Endothelial cell of umbilical vein (primary cell): ENCODE measurements around the gene PIBF1. TPM values are rescaled to one million over a fixed set of nuclear protein-coding genes. Genes with fewer than 3 reads are reported as not detected.

ENCODE experiments used
- BruUV-seq: library from RNA; stranded (reverse); fragments of 400-500 nt; replicated peaks from 2 replicates; lab custom pipeline; 2021; lab: Mats Ljungman, UMichigan
- CTCF ChIA-PET: fragments of 300-600, 350-600 bp; sonication (Branson Sonifier 250); formaldehyde crosslinking; loops from one replicate; lab custom pipeline; 2021; ENCODE audit warnings: antibody characterized with exemption, inconsistent platforms; lab: Charles Lee
- POLR2A ChIA-PET: fragments of 300-600, 350-600 bp; sonication (Branson Sonifier 250); formaldehyde crosslinking; loops from one replicate; lab custom pipeline; 2021; ENCODE audit warnings: antibody characterized with exemption, inconsistent platforms; lab: Charles Lee
- DNase-seq: peaks from one replicate; pipeline ENCODE4 v3.0.0-alpha.2; 2011; ENCODE audit warnings: low read depth, low spot score
- FAIRE-seq: peaks from 2 replicates; lab custom pipeline; 2011; peaks lifted over from hg19 to GRCh38; lab: Jason Lieb, UNC
- H2AFZ ChIP-seq: 2 replicates; pipeline ENCODE4 v1.6.0; 2012; ENCODE audit warnings: low read depth, low read length, control low read depth, inconsistent platforms
- H3K27ac ChIP-seq: 2 replicates; pipeline ENCODE4 v1.5.1; 2011; ENCODE audit warnings: low read depth, mild to moderate bottlenecking, control low read depth, low read length, moderate library complexity; ENCODE audit not compliant: insufficient read depth
- H3K27me3 ChIP-seq, 2 experiments: 2 replicates each; pipeline versions ENCODE4 v1.6.0 to v1.6.1; 2011; ENCODE audit warnings: low read length in 2 of 2, mixed read lengths in 1 of 2; ENCODE audit not compliant: control insufficient read depth in 2 of 2, insufficient read depth in 2 of 2
- H3K36me3 ChIP-seq, 2 experiments: 2 replicates in 1 of 2; 3 replicates in 1 of 2; pipeline ENCODE4 v1.5.1; 2011; ENCODE audit warnings: low read length in 2 of 2, mild to moderate bottlenecking in 1 of 2, moderate library complexity in 1 of 2; ENCODE audit not compliant: control insufficient read depth in 2 of 2, insufficient read depth in 2 of 2; ENCODE audit errors: extremely low read depth in 1 of 2
- H3K4me1 ChIP-seq: 3 replicates; pipeline ENCODE4 v1.5.1; 2011; ENCODE audit warnings: mild to moderate bottlenecking, low read length; ENCODE audit not compliant: control insufficient read depth, insufficient read depth; ENCODE audit errors: extremely low read depth
- H3K4me2 ChIP-seq: 2 replicates; pipeline ENCODE4 v1.6.1; 2011; ENCODE audit warnings: low read length, control low read depth, mixed read lengths; ENCODE audit not compliant: insufficient read depth
- H3K4me3 ChIP-seq, 3 experiments: fragments of 200-600 bp in 1 of 3; sonication (generic), shearing (Covaris generic) in 1 of 3; replicated peaks in 1 of 3; 2 replicates each; pipeline ENCODE4 v1.5.1; 2011 to 2016; ENCODE audit warnings: control low read depth in 3 of 3, low read length in 3 of 3, mild to moderate bottlenecking in 2 of 3, inconsistent platforms in 1 of 3, low read depth in 1 of 3, moderate library complexity in 1 of 3; ENCODE audit not compliant: insufficient read depth in 1 of 3
- H3K79me2 ChIP-seq: 2 replicates; pipeline ENCODE4 v1.6.0; 2012; ENCODE audit warnings: low read length, inconsistent platforms; ENCODE audit not compliant: control insufficient read depth, insufficient read depth
- H3K9ac ChIP-seq: replicated peaks from 2 replicates; pipeline ENCODE3; 2011; ENCODE audit warnings: low read length, control low read depth; ENCODE audit not compliant: insufficient read depth; ENCODE audit errors: extremely low read depth
- H3K9me1 ChIP-seq: replicated peaks from 3 replicates; pipeline ENCODE4 v1.6.0; 2011; ENCODE audit warnings: mild to moderate bottlenecking, low read length; ENCODE audit not compliant: control insufficient read depth, insufficient read depth; ENCODE audit errors: extremely low read depth
- H3K9me3 ChIP-seq: replicated peaks from 2 replicates; pipeline ENCODE4 v1.5.1; 2012; ENCODE audit warnings: low read length, inconsistent platforms; ENCODE audit not compliant: control insufficient read depth, insufficient read depth
- H4K20me1 ChIP-seq: replicated peaks from 2 replicates; pipeline ENCODE3; 2011; ENCODE audit warnings: mild to moderate bottlenecking, low read length; ENCODE audit not compliant: control insufficient read depth, insufficient read depth; ENCODE audit errors: extremely low read depth
- CTCF ChIP-seq, 2 donors: IDR thresholded peaks; 1 replicate in 1 of 2; 2 replicates in 1 of 2; pipeline ENCODE4 v1.5.1; 2011; ENCODE audit warnings: low read length in 2 of 2, mild to moderate bottlenecking in 2 of 2, moderate library complexity in 2 of 2, control low read depth in 1 of 2, inconsistent platforms in 1 of 2, low read depth in 1 of 2; ENCODE audit not compliant: insufficient read depth in 1 of 2; ENCODE audit errors: extremely low read depth in 1 of 2
- EZH2 ChIP-seq: IDR thresholded peaks from 2 replicates; pipeline ENCODE4 v1.6.1; 2012; ENCODE audit warnings: borderline replicate concordance, low read depth, mild to moderate bottlenecking, moderate library complexity, low read length, inconsistent platforms; ENCODE audit not compliant: severe bottlenecking
- FOS ChIP-seq: IDR thresholded peaks from 2 replicates; pipeline ENCODE4 v1.6.1; 2011; ENCODE audit warnings: mild to moderate bottlenecking, low read length, moderate library complexity, borderline replicate concordance; ENCODE audit not compliant: insufficient read depth
- GATA2 ChIP-seq: IDR thresholded peaks from 2 replicates; pipeline ENCODE4 v1.7.0; 2011; ENCODE audit warnings: low read depth, mild to moderate bottlenecking, moderate library complexity, mixed read lengths, low read length; ENCODE audit not compliant: insufficient read length, insufficient read depth
- JUN ChIP-seq: IDR thresholded peaks from 2 replicates; pipeline ENCODE4 v1.6.1; 2011; ENCODE audit warnings: borderline replicate concordance, low read depth; ENCODE audit not compliant: insufficient read length, insufficient read depth
- MAX ChIP-seq: IDR thresholded peaks from 2 replicates; pipeline ENCODE4 v1.6.1; 2011; ENCODE audit not compliant: insufficient read depth, insufficient read length
- MYC ChIP-seq: IDR thresholded peaks from one replicate; pipeline ENCODE4 v1.6.1; 2011; ENCODE audit warnings: mild to moderate bottlenecking, low read depth, low read length
- POLR2A ChIP-seq: IDR thresholded peaks from 2 replicates; pipeline ENCODE4 v1.6.1; 2012; ENCODE audit warnings: low read depth, mild to moderate bottlenecking, control low read depth, low read length
- POLR2AphosphoS5 ChIP-seq: IDR thresholded peaks from 2 replicates; pipeline ENCODE4 v1.6.1; 2012; ENCODE audit warnings: low read depth, mild to moderate bottlenecking, control low read depth, low read length, moderate library complexity; ENCODE audit not compliant: insufficient read depth
- dilution Hi-C: fragments of 300-500 bp; cut with MboI; formaldehyde crosslinking; loops from one replicate; pipeline ENCODE4 v1.15.0; 2019; ENCODE audit warnings: low sequenced_read_pairs; ENCODE audit not compliant: extremely low pct_ligation_motif_present
- intact Hi-C: fragments of 100-400 bp; cut with micrococcal nuclease; formaldehyde crosslinking; loops from one replicate; pipeline ENCODE4 v1.10.0; 2022
- polyA plus RNA-seq, 4 experiments: library from polyadenylated mRNA; depleted of rRNA in 3 of 4; stranded (reverse) in 3 of 4; unstranded in 1 of 4; fragments of >200 nt; gene quantifications; 2 replicates each; pipeline versions ENCODE4 v1.2.1 to v1.2.3, GENCODE V29; 2011 to 2012; ENCODE audit warnings: missing spikeins in 1 of 4
- total RNA-seq: library from RNA; stranded (reverse); gene quantifications from 2 replicates; pipeline ENCODE4 v1.2.3, GENCODE V29; 2021

Gene PIBF1
- total and polyA plus RNA-seq, 2 donors (not counting 3 experiments of a cell fraction or from before 2014, with no cell fraction given) = 1.4 to 18.4 TPM

- Histone ChIP-seq H3K4me2 (no peak overlapping the region), H3K36me3 (no peaks in the 10 kb centered on the region), H3K79me2 (no peaks in the 10 kb centered on the region), H3K9ac (no peak overlapping the region), H3K4me3 (no peak overlapping the region), H4K20me1 (no peaks in the 10 kb centered on the region), H3K9me3 (no peaks in the 10 kb centered on the region), H3K27me3 (no peaks in the 10 kb centered on the region), H3K4me1 (no peaks in the 10 kb centered on the region), H3K9me1 (no peaks in the 10 kb centered on the region), H3K27ac (no peak overlapping the region), H2AFZ (no peak overlapping the region)
- TF ChIP-seq FOS = no peak
- TF ChIP-seq EZH2 = no peak
- TF ChIP-seq POLR2AphosphoS5 = no peak
- TF ChIP-seq MAX = no peak
- TF ChIP-seq JUN = no peak
- intact Hi-C loops = no loop called here
- ChIA-PET POLR2A (no interaction called here), CTCF (no interaction called here)
- dilution Hi-C loops = no loop called here
- peak; percentile 40 for DNase-seq
- FAIRE-seq = no peak
- BruUV-seq = no TSS peak
These were observed 102.2 kb downstream of the PIBF1 start for GRCh38 chr13:72884101-72884500.

GRCh38 chr13:72886272-72887067, 104.5 kb downstream of the PIBF1 start:
- no peak overlapping the region for H3K4me3 ChIP-seq
- TF ChIP-seq JUN (no peak), POLR2AphosphoS5 (no peak), FOS (no peak), MAX (no peak), MYC (no peak), GATA2 (no peak), POLR2A (no peak), CTCF (IDR thresholded peaks at IDR 0.05; ENCODE audit: extremely low read depth in 1 of 2, insufficient read depth in 1 of 2, low read depth in 1 of 2, low read length in 2 of 2) (no peak), EZH2 (no peak)
- no peak overlapping the region for H3K27ac ChIP-seq
- no peaks in the 10 kb centered on the region for H3K36me3 ChIP-seq
- H3K27me3 ChIP-seq = no peaks in the 10 kb centered on the region
- H3K9ac ChIP-seq = no peak overlapping the region
- BruUV-seq = no TSS peak
- no peaks in the 10 kb centered on the region for H3K79me2 ChIP-seq
- intact Hi-C loops (no loop called here), dilution Hi-C loops (no loop called here)
- no peak overlapping the region for H2AFZ ChIP-seq
- no peak for DNase-seq
- H3K4me1 ChIP-seq = no peaks in the 10 kb centered on the region
- no peaks in the 10 kb centered on the region for H3K9me3 ChIP-seq
- H3K9me1 ChIP-seq = no peaks in the 10 kb centered on the region
- POLR2A ChIA-PET = no interaction called here
- no peak for FAIRE-seq
- no peak overlapping the region for H3K4me2 ChIP-seq
- CTCF ChIA-PET = no interaction called here
- H4K20me1 ChIP-seq = no peaks in the 10 kb centered on the region
